ENCODE measurements around the gene UBL7. TPM values are rescaled to one million over a fixed set of nuclear protein-coding genes. Genes with fewer than 3 reads are reported as not detected.

UBL7 gene, protein sequence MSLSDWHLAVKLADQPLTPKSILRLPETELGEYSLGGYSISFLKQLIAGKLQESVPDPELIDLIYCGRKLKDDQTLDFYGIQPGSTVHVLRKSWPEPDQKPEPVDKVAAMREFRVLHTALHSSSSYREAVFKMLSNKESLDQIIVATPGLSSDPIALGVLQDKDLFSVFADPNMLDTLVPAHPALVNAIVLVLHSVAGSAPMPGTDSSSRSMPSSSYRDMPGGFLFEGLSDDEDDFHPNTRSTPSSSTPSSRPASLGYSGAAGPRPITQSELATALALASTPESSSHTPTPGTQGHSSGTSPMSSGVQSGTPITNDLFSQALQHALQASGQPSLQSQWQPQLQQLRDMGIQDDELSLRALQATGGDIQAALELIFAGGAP
- total RNA-seq (2013), result 59.0 TPM
- 100 to 1,000 TPM in 1 of 3 donors, 10 to 100 TPM in 2; 43.4 to 103 (median 95.1) TPM for polyA plus RNA-seq
- 29.1 and 61.4 TPM in 2 replicates for polyA minus RNA-seq
- 2.7 to 21.2 (median 16.2) reads per million in 11 experiments for total RNA-seq

GRCh38 chr15:74460871-74461846 lies at the start of gene UBL7:
UBL7 (minus strand) TSS chr15:74461160; CDS start chr15:74458867, 2,293 bp downstream.
- Histone ChIP-seq H2AFZ (ENCODE audit: insufficient read depth, low read depth, low read length, poor library complexity, severe bottlenecking) (peak within 1 kb of the TSS; percentile 97), H3K4me1 (ENCODE audit: control insufficient read depth in 1 of 2, insufficient read depth in 2 of 2, low read length in 2 of 2) (peaks cover 18 to 27% of the 10 kb centered on the region in 2 donors), H4K20me1 (ENCODE audit: insufficient read depth, low read length) (no peaks in the 10 kb centered on the region), H3K4me3 (replicated peaks in 1 of 3; ENCODE audit: low read depth in 2 of 3, low read length in 3 of 3) (peak within 1 kb of the TSS; percentile 63 to 93 (median 77)), H3K36me3 (replicated peaks in 1 of 2; ENCODE audit: control insufficient read depth in 1 of 2, insufficient read depth in 2 of 2, low read length in 2 of 2) (peaks cover 13 to 29% of the 10 kb centered on the region in 2 donors), H3K9ac (ENCODE audit: insufficient read depth, low read length, poor library complexity, severe bottlenecking) (peak within 1 kb of the TSS; percentile 71), H3K27me3 (ENCODE audit: control insufficient read depth in 2 of 2, insufficient read depth in 2 of 2, low read length in 2 of 2) (no peaks in the 10 kb centered on the region), H3K9me3 (replicated peaks in 1 of 2; ENCODE audit: control insufficient read depth in 1 of 2, insufficient read depth in 1 of 2, low read length in 2 of 2) (no peaks in the 10 kb centered on the region), H3K27ac (ENCODE audit: low read depth in 1 of 2, low read length in 2 of 2) (peak within 1 kb of the TSS; percentile 57 to 81), H3K4me2 (replicated peaks; ENCODE audit: extremely low read depth, low read length, poor library complexity, severe bottlenecking) (peak within 1 kb of the TSS; percentile 82), H3K79me2 (ENCODE audit: insufficient read depth, low read length) (peaks cover 31% of the 10 kb centered on the region)
- Mint-ChIP-seq H3K27ac (peak within 1 kb of the TSS; percentile 86 to 96 (median 93)), H3K36me3 (peaks cover 22 to 34% of the 10 kb centered on the region in 2 donors), H3K4me1 (peaks cover 32% of the 10 kb centered on the region), H3K27me3 (ENCODE audit: low read depth in 3 of 3) (peaks cover 0 to 2% (median 0%) of the 10 kb centered on the region in 3 donors), H3K9me3 (peaks cover 0 to 10% (median 4%) of the 10 kb centered on the region in 7 donors), H3K4me3 (peak within 1 kb of the TSS; percentile 94 to 95)
- no peak for TF ChIP-seq CTCF (IDR thresholded peaks at IDR 0.05)
- intact Hi-C loops (cut with micrococcal nuclease), result loop anchor here (2.0 to 10.0 kb wide), 4 partner anchors 80 to 156 kb away; partner anchors contain the start of genes ARID3B (in 2 of the 2) and CLK3 (in 2 of the 2)
- DNase-seq, result peak; percentile 94 to 96 (median 95)
- under 1% methylated on average over 49 of the region's 54 CpGs for WGBS (ENCODE audit: insufficient coverage)

DNA sequence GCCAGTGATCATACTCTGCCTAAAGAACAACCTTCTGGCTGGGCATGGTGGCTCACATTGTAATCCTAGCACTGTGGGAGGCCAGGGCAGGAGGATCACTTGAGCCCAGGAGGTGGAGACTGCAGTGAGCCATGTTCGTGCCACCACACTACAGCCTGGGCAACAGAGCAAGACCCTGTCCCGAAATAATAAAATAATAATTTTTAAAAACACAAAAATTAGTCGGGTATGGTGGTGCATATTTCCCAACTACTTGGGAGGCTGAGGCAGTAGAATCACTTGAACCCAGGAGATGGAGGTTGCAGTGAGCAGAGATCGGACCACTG lies 45.5 kb upstream of the UBL7 start:
- no peak for DNase-seq
- H3K4me3 Mint-ChIP-seq, result no peak overlapping the region
- H3K4me1 Mint-ChIP-seq, result peaks cover 19% of the 10 kb centered on the region
- intact Hi-C loops (cut with micrococcal nuclease), result no loop called here
- no peak overlapping the region for H3K27ac Mint-ChIP-seq
- no peaks in the 10 kb centered on the region for H3K27me3 ChIP-seq (ENCODE audit: control insufficient read depth in 2 of 2, insufficient read depth in 2 of 2, low read length in 2 of 2)
- H3K4me1 ChIP-seq (ENCODE audit: control insufficient read depth in 1 of 2, insufficient read depth in 2 of 2, low read length in 2 of 2), result peaks cover 8% of the 10 kb centered on the region in 2 donors
- no peak for TF ChIP-seq CTCF (IDR thresholded peaks at IDR 0.05)
- no peak overlapping the region for H2AFZ ChIP-seq (ENCODE audit: insufficient read depth, low read depth, low read length, poor library complexity, severe bottlenecking)
- H3K27me3 Mint-ChIP-seq (ENCODE audit: low read depth in 3 of 3), result peaks cover 0 to 5% (median 1%) of the 10 kb centered on the region in 3 donors
- peaks cover 0 to 2% of the 10 kb centered on the region in 2 donors for H3K36me3 ChIP-seq (replicated peaks in 1 of 2; ENCODE audit: control insufficient read depth in 1 of 2, insufficient read depth in 2 of 2, low read length in 2 of 2)
- no CpG with 5 or more reads among the region's 4 CpGs for WGBS (ENCODE audit: insufficient coverage)
- H3K79me2 ChIP-seq (ENCODE audit: insufficient read depth, low read length), result no peaks in the 10 kb centered on the region
- peaks cover 12 to 15% of the 10 kb centered on the region in 2 donors for H3K36me3 Mint-ChIP-seq
- H3K4me3 ChIP-seq (replicated peaks in 1 of 3; ENCODE audit: low read depth in 2 of 3, low read length in 3 of 3), result no peak overlapping the region
- peaks cover 0 to 4% (median 0%) of the 10 kb centered on the region in 7 donors for H3K9me3 Mint-ChIP-seq
- H3K4me2 ChIP-seq (replicated peaks; ENCODE audit: extremely low read depth, low read length, poor library complexity, severe bottlenecking), result no peak overlapping the region
- H3K9me3 ChIP-seq (replicated peaks in 1 of 2; ENCODE audit: control insufficient read depth in 1 of 2, insufficient read depth in 1 of 2, low read length in 2 of 2), result no peaks in the 10 kb centered on the region
- H3K27ac ChIP-seq (ENCODE audit: low read depth in 1 of 2, low read length in 2 of 2), result no peak overlapping the region
- H4K20me1 ChIP-seq (ENCODE audit: insufficient read depth, low read length), result no peaks in the 10 kb centered on the region
- no peak overlapping the region for H3K9ac ChIP-seq (ENCODE audit: insufficient read depth, low read length, poor library complexity, severe bottlenecking)
